ENCODE results near the gene RHOJ. TPM values are rescaled to one million over a fixed set of nuclear protein-coding genes. Genes with fewer than 3 reads are reported as not detected.
A peak's percentile ranks its signal among the peaks of the same experiment; 100 is the strongest.
"Not testable (repeated sequence)": the region's sequence is repeated elsewhere in the genome, so short reads cannot be mapped to it uniquely, and the experiment has no call there.

The RHOJ gene
- total RNA-seq, result not detected in 2 replicates

DNA sequence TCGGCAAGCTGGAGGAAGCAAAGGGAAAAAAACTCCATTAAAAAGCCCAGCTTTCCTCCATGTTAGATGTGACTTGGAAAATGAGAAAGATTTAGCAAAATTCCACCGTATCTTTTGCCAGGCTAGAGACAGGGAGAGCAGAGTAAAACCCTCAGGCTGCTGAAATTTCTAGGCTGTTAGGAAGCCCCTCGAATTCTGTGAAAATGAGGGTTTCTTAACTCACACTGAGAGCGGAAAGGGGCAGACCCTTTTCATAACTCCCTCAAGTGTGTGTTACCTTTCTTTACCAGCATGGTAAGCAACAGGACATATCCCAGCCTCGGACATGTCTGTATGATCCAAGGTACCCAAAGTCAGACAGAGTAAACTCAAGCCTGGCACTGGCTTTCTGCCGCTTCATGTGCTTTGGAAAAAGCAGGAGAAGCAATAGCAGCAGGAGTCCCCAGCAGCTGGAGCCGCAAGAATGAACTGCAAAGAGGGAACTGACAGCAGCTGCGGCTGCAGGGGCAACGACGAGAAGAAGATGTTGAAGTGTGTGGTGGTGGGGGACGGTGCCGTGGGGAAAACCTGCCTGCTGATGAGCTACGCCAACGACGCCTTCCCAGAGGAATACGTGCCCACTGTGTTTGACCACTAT, at the start of gene RHOJ:
RHOJ (plus strand) TSS at position 37 of the 637 bp plus-strand sequence; CDS start at position 464, 427 bp downstream.
- H3K27me3 ChIP-seq (ENCODE audit: control insufficient read depth, insufficient read depth, low read length), result no peaks in the 10 kb centered on the region
- no peaks in the 10 kb centered on the region for H3K36me3 ChIP-seq (ENCODE audit: control insufficient read depth, insufficient read depth, low read length)
- no peak for DNase-seq (ENCODE audit: low read depth)
- H3K4me3 ChIP-seq (ENCODE audit: low read depth, low read length), result peak within 1 kb of the TSS; percentile 15
- TF ChIP-seq, protein P1, sequence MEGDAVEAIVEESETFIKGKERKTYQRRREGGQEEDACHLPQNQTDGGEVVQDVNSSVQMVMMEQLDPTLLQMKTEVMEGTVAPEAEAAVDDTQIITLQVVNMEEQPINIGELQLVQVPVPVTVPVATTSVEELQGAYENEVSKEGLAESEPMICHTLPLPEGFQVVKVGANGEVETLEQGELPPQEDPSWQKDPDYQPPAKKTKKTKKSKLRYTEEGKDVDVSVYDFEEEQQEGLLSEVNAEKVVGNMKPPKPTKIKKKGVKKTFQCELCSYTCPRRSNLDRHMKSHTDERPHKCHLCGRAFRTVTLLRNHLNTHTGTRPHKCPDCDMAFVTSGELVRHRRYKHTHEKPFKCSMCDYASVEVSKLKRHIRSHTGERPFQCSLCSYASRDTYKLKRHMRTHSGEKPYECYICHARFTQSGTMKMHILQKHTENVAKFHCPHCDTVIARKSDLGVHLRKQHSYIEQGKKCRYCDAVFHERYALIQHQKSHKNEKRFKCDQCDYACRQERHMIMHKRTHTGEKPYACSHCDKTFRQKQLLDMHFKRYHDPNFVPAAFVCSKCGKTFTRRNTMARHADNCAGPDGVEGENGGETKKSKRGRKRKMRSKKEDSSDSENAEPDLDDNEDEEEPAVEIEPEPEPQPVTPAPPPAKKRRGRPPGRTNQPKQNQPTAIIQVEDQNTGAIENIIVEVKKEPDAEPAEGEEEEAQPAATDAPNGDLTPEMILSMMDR (IDR thresholded peaks at IDR 0.05; ENCODE audit: insufficient read depth, low read length, severe bottlenecking), result no peak
- peak; percentile 28 for FAIRE-seq

DNA sequence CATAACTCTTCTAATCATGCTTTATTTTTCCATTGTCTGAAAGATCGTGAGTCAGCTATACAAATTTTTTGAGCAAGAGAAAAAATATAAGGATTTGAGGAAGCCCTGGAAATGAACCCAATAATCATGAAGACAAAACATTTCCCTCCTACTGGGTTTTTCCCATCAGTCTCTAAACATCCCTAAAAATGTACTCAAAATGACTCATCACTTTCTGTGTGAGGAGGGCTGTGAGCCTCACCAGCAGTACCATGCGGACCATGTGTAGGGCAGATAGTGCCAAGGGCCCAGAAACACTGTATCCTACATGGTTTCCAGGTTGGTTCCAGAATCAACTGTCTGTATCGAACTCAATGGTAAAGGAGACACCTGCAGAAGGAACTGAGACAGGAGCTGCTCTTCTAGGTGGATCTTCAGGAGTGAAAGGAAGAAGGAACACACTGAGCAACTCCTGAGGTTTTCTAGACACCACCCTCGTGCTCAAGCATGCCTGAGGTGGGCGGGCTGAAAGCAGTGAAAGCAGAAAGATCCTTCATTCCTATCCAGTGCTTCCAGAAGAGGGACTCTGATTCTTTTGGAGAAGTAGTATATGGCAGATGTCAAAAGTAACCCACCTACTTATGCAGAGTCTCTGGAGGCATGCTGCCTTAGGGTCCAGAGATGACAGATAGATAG, 48.6 kb upstream of the RHOJ start:
- no peak for FAIRE-seq
- Histone ChIP-seq H3K36me3 (ENCODE audit: control insufficient read depth, insufficient read depth, low read length) (no peaks in the 10 kb centered on the region), H3K4me3 (ENCODE audit: low read depth, low read length) (no peak overlapping the region), H3K27me3 (ENCODE audit: control insufficient read depth, insufficient read depth, low read length) (no peaks in the 10 kb centered on the region)
- TF ChIP-seq, protein P1 (IDR thresholded peaks at IDR 0.05; ENCODE audit: insufficient read depth, low read length, severe bottlenecking), result no peak
- peak; percentile 37 for DNase-seq (ENCODE audit: low read depth)

DNA sequence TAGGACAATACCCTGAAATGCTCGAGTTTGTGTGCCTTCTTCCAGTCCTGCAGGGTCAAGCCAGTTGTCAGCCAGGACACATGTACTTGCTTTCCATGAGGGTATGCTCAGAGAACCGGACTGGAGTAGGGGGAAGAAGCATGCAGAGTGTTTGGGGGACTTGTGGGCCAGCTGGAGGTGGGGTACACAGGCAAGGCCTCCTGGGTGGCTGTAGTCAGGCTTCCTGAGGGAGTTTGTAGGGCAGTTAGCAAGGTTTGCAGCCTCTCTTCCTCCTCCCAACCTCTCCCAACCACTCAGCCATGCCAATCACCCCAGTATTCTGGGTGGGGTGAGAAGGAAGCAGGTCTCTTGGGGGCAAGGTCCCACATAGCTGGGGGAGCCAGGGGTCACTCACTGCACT, 47.0 kb upstream of the RHOJ start:
- H3K27me3 ChIP-seq (ENCODE audit: control insufficient read depth, insufficient read depth, low read length), result no peaks in the 10 kb centered on the region
- FAIRE-seq, result no peak
- DNase-seq (ENCODE audit: low read depth), result no peak
- TF ChIP-seq, protein P1 (IDR thresholded peaks at IDR 0.05; ENCODE audit: insufficient read depth, low read length, severe bottlenecking), result no peak
- H3K4me3 ChIP-seq (ENCODE audit: low read depth, low read length), result no peak overlapping the region
- no peaks in the 10 kb centered on the region for H3K36me3 ChIP-seq (ENCODE audit: control insufficient read depth, insufficient read depth, low read length)

DNA sequence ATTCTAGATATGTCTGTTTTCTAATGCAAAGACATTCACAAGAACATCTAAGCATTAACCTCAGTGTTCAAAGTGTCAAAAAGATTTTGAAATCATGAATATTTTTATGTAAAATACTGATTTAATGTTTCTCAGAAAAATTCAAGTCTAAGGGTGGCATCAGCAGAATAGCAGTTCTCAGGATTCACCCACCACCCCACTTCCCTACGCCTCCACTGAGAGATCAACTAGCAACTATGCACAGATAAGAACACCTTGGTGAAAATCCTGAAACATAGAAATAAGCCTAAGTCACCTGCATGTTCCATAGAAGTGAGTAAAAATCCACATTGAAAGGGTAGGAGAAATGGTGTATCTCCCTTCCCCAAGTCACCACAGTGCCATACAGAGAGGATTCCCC, 40.9 kb upstream of the RHOJ start:
- TF ChIP-seq, protein P1 (IDR thresholded peaks at IDR 0.05; ENCODE audit: insufficient read depth, low read length, severe bottlenecking), result no peak
- FAIRE-seq, result no peak
- no peak for DNase-seq (ENCODE audit: low read depth)
- no peak overlapping the region for H3K4me3 ChIP-seq (ENCODE audit: low read depth, low read length)
- no peaks in the 10 kb centered on the region for H3K27me3 ChIP-seq (ENCODE audit: control insufficient read depth, insufficient read depth, low read length)
- no peaks in the 10 kb centered on the region for H3K36me3 ChIP-seq (ENCODE audit: control insufficient read depth, insufficient read depth, low read length)

DNA sequence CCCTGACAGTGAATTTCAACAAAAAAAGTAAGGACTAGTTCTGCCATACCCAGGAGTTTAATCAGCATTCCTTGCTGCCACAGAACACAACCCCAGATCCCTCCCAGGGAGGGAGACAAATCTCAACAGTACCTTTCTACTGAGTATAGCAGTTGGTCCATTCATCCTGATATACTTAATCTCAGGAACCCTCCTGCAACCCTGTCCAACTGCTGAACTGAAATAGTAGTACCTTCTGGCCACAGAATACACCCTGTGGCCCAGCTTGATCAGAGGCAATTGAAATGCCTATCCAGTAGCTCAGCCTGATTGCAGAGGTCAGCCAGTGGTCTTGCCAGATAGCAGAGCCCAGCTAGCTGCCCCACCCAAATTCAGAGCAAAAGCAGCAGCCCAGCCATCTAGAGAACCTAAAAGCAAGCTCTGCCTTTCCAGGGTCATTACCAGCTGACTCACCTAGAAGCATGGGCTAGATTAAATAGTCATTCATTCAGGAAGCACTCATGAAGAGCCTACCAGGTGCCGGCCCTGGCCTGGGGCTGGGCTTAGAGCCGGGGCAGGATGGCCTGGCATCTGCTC, 40.0 kb upstream of the RHOJ start:
- Histone ChIP-seq H3K27me3 (ENCODE audit: control insufficient read depth, insufficient read depth, low read length) (no peaks in the 10 kb centered on the region), H3K36me3 (ENCODE audit: control insufficient read depth, insufficient read depth, low read length) (no peaks in the 10 kb centered on the region), H3K4me3 (ENCODE audit: low read depth, low read length) (no peak overlapping the region)
- FAIRE-seq (peak; percentile 52), DNase-seq (ENCODE audit: low read depth) (no peak)
- TF ChIP-seq, protein P1 (IDR thresholded peaks at IDR 0.05; ENCODE audit: insufficient read depth, low read length, severe bottlenecking), result no peak

DNA sequence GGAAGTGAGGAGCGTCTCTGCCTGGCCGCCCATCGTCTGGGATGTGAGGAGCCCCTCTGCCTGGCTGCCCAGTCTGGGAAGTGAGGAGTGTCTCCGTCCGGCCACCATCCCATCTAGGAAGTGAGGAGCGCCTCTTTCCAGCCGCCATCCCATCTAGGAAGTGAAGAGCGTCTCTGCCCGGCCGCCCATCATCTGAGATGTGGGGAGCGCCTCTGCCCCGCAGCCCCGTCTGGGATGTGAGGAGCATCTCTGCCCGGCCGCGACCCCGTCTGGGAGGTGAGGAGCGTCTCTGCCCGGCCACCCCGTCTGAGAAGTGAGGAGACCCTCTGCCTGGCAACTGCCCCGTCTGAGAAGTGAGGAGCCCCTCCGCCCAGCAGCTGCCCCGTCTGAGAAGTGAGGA, 39.0 kb upstream of the RHOJ start:
- H3K4me3 ChIP-seq (ENCODE audit: low read depth, low read length); H3K36me3 ChIP-seq (ENCODE audit: control insufficient read depth, insufficient read depth, low read length); DNase-seq (ENCODE audit: low read depth); H3K27me3 ChIP-seq (ENCODE audit: control insufficient read depth, insufficient read depth, low read length); FAIRE-seq: not testable (repeated sequence)

Measured in bronchial epithelial cell (primary cell).